Chondrocyte (in vitro differentiated cells): ENCODE results near the gene AFG3L2. TPM values are rescaled to one million over a fixed set of nuclear protein-coding genes. Genes with fewer than 3 reads are reported as not detected.
A peak's percentile ranks its signal among the peaks of the same experiment; 100 is the strongest.

Experiments
- DNase-seq: peaks from one replicate; pipeline ENCODE4 v3.0.0; 2021; ENCODE audit warnings: mixed read lengths, low spot score
- H3K27ac Mint-ChIP-seq: one replicate; pipeline ENCODE4 v1.8.0; 2021; ENCODE audit warnings: mild to moderate bottlenecking, moderate library complexity, mixed read lengths; ENCODE audit not compliant: unreplicated experiment
- H3K27me3 Mint-ChIP-seq: 2 replicates; pipeline ENCODE4 v1.8.0; 2021; ENCODE audit warnings: low read depth, mixed read lengths
- H3K36me3 Mint-ChIP-seq: 2 replicates; pipeline ENCODE4 v1.8.0; 2021; ENCODE audit warnings: low read depth, mixed read lengths
- H3K4me1 Mint-ChIP-seq: 2 replicates; pipeline ENCODE4 v1.8.0; 2021; ENCODE audit warnings: low read depth, mild to moderate bottlenecking, mixed read lengths
- H3K4me3 Mint-ChIP-seq: one replicate; pipeline ENCODE4 v1.8.0; 2021; ENCODE audit warnings: mild to moderate bottlenecking, moderate library complexity, mixed read lengths; ENCODE audit not compliant: unreplicated experiment
- H3K9me3 Mint-ChIP-seq: 2 replicates; pipeline ENCODE4 v1.8.0; 2021; ENCODE audit warnings: low read depth, mixed read lengths
- total RNA-seq: library from RNA; stranded (reverse); gene quantifications from 3 replicates; pipeline ENCODE4 v1.2.1, GENCODE V29; 2021
- TF ChIP-seq, protein P1 (sequence below): fragments of 200-600 bp; sonication (generic); IDR thresholded peaks from 2 replicates; pipeline ENCODE4 v1.5.0; 2021; ENCODE audit warnings: antibody characterized with exemption, mild to moderate bottlenecking, moderate library complexity

The AFG3L2 gene
- total RNA-seq, 1 donor from 2014 or later = 38.5 TPM

DNA sequence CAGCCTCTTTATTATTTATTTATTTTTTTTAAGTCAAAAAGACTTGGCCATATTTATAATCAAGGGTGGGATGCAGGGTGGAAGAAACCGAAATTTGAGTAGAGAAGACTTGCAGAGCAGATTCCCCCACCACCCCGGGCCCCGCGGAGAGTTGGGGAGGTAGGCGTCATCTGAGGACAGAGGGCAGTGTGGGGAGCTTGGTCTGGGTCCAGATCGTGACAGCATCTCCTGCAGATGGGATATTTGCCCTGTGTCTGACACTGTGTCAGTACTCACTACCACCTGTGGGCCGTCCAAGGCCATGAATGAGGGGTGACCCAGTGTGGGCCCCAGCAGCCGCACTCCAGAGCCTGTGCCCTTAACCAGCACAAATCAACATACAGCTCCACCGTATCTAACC, 20.2 kb upstream of the AFG3L2 start:
- Mint-ChIP-seq H3K27me3 (no peaks in the 10 kb centered on the region), H3K9me3 (no peaks in the 10 kb centered on the region), H3K36me3 (no peaks in the 10 kb centered on the region), H3K27ac (no peak overlapping the region), H3K4me1 (peaks cover 7% of the 10 kb centered on the region), H3K4me3 (no peak overlapping the region)
- TF ChIP-seq, protein P1, sequence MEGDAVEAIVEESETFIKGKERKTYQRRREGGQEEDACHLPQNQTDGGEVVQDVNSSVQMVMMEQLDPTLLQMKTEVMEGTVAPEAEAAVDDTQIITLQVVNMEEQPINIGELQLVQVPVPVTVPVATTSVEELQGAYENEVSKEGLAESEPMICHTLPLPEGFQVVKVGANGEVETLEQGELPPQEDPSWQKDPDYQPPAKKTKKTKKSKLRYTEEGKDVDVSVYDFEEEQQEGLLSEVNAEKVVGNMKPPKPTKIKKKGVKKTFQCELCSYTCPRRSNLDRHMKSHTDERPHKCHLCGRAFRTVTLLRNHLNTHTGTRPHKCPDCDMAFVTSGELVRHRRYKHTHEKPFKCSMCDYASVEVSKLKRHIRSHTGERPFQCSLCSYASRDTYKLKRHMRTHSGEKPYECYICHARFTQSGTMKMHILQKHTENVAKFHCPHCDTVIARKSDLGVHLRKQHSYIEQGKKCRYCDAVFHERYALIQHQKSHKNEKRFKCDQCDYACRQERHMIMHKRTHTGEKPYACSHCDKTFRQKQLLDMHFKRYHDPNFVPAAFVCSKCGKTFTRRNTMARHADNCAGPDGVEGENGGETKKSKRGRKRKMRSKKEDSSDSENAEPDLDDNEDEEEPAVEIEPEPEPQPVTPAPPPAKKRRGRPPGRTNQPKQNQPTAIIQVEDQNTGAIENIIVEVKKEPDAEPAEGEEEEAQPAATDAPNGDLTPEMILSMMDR = no peak
- no peak for DNase-seq

DNA sequence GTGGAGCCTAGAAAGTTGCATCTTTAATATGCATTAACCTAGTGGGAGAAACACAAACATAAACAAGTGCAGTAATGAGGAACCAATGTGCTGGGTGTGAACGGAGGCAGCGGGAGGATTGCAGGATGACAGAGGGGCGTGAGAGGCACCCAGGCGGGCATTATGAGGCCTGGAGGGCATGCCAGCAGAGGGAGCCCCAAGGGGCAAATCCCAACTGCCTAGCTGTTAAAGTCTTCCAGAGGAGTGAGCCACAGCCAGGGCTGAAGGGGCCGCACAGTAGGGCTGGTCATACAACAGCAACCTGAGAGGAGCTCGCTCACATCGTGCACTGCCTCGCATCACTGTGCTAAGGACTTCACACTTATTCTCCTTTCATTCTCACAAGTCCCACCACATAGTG, 17.4 kb upstream of the AFG3L2 start:
- Mint-ChIP-seq H3K4me1 (peaks cover 9% of the 10 kb centered on the region), H3K27ac (no peak overlapping the region), H3K27me3 (no peaks in the 10 kb centered on the region), H3K9me3 (no peaks in the 10 kb centered on the region), H3K36me3 (no peaks in the 10 kb centered on the region), H3K4me3 (no peak overlapping the region)
- TF ChIP-seq, protein P1 = peak; percentile 68
- no peak for DNase-seq

DNA sequence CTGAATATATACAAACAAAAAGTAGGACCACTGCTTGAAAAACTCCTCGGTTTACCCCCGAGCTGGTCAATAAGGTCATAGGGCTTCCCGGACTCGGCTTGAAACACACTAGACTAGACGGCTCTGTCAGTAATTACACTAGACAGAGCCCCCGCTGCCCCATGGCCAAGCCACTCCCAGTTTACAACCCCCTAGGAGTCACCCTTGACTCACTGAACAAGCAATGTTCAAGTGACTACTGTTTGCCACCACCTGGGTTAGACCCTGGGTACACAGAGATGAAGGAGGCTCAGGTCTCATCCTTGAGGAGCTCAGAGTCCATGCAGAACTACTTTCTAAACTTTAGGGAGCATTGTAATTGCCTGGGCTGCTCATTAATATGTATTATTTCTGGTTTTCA, 17.0 kb upstream of the AFG3L2 start:
- no peaks in the 10 kb centered on the region for H3K9me3 Mint-ChIP-seq
- no peaks in the 10 kb centered on the region for H3K27me3 Mint-ChIP-seq
- H3K4me1 Mint-ChIP-seq = peaks cover 9% of the 10 kb centered on the region
- no peak overlapping the region for H3K27ac Mint-ChIP-seq
- H3K4me3 Mint-ChIP-seq = no peak overlapping the region
- DNase-seq = no peak
- no peaks in the 10 kb centered on the region for H3K36me3 Mint-ChIP-seq
- TF ChIP-seq, protein P1 = no peak

DNA sequence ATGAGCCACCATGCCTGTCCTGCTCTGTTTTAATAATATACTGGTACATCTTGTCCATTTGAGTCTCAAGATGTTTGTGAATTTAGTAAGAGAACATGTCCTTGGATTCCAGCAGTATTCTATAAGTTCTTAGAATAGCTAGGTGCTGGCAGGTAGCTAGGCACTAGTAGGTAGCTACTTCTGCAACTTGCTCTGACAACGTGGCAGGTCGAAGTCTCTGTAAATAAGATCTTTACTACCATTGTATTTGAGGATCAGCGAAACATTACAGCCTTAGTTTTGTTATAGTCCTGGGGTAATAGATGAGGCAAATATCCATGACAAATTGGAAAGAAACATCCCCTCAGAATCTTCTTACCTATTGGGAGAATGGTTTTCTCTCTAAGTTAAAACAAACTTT, 16.5 kb upstream of the AFG3L2 start:
- Mint-ChIP-seq H3K27me3 (no peaks in the 10 kb centered on the region), H3K27ac (no peak overlapping the region), H3K4me3 (no peak overlapping the region), H3K36me3 (no peaks in the 10 kb centered on the region), H3K9me3 (no peaks in the 10 kb centered on the region), H3K4me1 (peaks cover 6% of the 10 kb centered on the region)
- TF ChIP-seq, protein P1 = no peak
- no peak for DNase-seq

DNA sequence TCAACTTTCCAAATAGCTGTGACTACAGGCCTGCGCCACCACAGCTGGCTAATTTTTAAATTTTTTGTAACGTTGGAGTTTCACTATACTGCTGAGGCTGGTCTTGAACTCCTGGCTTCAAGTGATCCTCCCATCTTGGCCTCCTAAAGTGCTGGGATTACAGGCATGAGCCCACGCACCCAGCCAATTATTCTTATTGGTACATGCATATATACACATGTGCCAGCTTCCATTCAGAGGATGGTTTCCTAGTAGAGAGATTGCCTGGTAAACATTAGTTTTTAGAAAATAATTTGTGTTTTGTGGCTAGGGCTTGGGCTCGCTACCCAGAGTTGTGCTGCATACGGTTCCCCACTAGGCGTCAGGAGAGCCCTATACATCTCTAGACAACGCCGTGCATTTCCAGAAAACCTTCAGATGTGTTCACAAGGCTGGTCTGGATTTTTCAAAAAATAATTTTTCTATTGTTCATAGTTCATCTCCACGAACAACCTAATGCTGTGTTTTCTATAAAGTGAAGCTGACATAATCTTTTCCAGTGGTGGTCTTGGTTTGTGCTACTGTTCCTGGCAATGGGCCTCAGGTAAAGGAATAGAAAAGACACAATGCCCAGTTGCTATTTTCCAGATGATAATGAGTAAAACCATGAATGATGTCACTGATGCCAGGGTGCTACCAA, 14.6 kb upstream of the AFG3L2 start:
- no peaks in the 10 kb centered on the region for H3K27me3 Mint-ChIP-seq
- H3K9me3 Mint-ChIP-seq = no peaks in the 10 kb centered on the region
- no peaks in the 10 kb centered on the region for H3K36me3 Mint-ChIP-seq
- H3K4me3 Mint-ChIP-seq = no peak overlapping the region
- H3K4me1 Mint-ChIP-seq = peaks cover 2% of the 10 kb centered on the region
- no peak overlapping the region for H3K27ac Mint-ChIP-seq
- no peak for DNase-seq
- TF ChIP-seq, protein P1 = peak; percentile 97
